ENCODE data around the gene CNDP2.

The CNDP2 gene

GRCh38 chr18:74495581-74496507 lies at the start of gene CNDP2:
Gene CNDP2 (plus strand): TSS chr18:74496363. CDS start chr18:74499974, 3,611 bp downstream.
- DNase-seq (ENCODE audit: low read depth) = peak; percentile 98

DNA sequence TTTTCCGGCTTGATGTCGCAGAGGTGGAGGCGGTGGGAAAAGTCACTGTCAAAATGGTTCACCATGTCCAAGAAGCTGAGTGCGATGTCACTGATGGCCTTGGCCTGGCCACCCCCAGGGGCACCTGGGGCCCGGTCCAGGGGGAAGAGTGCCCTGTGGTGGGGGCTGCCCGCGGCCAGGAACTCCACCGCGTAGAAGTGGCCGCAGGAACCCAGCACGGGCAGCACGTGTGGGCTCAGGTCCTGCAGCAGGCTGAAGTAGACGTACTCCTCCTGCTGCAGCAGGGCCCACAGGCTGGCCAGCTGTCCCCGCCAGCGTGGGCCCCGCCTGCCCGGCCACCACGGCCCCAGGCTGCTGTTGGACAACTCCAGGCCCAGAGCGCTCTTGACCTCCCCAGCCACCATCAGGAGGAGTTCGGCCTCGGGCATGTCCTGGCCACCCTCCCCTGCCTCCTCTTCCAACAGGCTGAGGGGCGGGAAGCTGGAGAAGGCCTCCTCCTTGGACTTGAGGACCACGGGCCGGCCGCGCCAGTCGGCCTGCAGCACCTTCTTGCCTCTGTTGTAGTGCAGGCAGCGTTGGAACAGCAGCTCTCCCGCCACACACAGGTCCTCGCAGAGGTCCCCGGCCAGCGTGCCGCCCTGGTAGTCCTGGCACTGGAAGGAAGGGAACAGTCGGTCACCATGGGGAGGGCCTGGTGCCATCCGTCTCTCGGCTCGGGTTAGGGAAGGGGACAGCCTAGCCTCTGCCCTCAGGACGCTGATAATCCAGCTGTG lies 49.3 kb upstream of the CNDP2 start:
- no peak for DNase-seq (ENCODE audit: low read depth)

DNA sequence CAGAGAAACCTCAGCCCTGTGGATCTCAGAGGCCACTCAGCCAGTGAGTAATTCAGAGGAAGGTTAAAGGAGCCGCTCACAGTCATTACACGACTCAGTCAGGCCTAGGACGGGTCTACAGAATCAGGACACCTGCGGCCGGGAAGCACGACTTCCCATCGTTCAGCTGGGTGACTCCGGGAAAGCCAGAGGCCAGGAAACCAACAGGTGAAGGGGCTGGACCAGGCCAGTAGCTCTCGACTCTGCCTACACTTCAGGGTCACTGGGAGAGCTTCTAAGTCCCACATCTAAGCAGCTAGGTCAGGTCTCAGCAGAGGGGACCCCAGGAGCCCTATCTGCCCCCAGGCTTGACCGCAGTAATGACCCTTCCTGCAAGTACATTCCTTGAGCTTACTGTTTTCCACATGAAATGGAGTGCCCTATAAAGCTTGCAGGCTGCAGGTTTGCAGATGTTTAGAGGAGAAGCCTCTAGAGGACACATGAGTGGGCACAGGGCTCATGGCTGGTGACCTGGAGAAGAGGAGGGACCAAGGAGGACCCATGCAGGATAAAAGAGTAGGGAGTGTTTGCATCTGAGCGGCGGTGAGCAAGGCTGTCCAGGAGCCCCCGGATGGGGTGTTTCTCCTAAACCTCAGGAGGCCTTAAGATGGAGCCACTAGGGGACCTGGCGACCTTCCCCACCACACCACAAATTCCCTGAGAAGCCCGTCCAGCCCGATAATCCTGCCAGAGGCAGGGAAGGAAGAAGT lies 48.6 kb upstream of the CNDP2 start:
- no peak for DNase-seq (ENCODE audit: low read depth)

- no peak for DNase-seq (ENCODE audit: low read depth)
Measured at GRCh38 chr18:74450626-74451025, 45.5 kb upstream of the CNDP2 start.

DNA sequence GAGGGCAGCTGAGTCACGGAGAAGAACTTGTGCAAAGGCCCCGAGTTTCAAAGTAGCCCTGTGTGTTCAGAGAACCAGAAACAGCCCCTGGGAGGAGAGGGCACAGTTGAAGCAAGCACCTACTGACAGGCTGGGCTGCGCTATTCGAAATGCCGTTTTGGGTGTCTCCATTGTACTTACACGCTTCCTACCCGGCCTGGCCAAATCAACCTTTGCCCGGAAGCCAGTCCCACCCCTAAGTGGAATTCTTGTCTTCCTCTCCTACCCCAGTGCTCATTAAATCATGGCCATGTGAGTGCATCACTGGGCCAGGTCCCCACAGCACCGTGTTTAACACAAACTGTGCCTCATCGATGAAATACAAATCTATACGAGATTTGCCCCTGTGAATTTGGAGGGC lies 45.0 kb upstream of the CNDP2 start:
- DNase-seq (ENCODE audit: low read depth) = no peak

GRCh38 chr18:74453016-74453566 lies 43.1 kb upstream of the CNDP2 start:
- DNase-seq (ENCODE audit: low read depth) = no peak

GRCh38 chr18:74453642-74454198 lies 42.4 kb upstream of the CNDP2 start:
- no peak for DNase-seq (ENCODE audit: low read depth)

DNA sequence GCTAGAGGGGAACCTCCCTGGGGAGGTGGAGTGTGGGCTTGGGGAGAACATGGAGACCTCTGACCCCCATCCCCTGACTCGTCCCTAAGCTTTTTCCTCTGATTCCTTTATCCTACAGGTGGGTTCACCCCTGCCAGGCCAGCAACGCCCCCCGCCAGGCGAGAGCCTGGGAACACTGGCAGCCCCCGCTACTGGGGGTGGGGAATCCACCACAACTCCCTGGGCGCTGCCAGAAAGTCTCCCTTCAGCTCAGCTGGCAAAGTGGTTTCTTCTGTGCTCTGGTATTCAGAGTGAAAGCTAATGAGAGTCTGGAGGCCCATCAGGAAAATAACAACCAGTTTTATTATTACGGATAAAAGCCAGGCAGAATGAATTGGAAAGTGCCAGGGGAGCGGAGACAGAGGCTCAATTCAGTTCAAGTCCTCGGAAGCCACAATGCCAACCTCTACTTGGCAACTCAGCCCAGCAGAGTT lies 41.8 kb upstream of the CNDP2 start:
- no peak for DNase-seq (ENCODE audit: low read depth)

DNA sequence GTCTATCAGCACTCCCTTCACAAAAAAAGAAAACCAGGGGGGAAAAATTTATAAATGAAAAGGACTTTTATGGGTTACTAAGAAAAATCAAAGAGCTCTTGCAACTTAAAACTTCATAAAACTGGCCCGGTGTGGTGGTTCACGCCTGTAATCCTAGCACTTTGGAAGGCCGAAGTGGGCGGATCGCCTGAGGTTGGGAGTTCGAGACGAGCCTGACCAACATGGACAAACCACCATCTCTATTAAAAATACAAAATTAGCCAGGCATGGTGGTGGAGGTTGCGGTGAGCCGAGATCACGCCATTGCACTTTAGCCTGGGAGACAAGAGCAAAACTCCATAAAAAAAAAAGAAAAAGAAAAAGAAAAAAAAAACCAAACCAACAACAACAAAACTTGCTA lies 40.8 kb upstream of the CNDP2 start:
- no peak for DNase-seq (ENCODE audit: low read depth)

DNA sequence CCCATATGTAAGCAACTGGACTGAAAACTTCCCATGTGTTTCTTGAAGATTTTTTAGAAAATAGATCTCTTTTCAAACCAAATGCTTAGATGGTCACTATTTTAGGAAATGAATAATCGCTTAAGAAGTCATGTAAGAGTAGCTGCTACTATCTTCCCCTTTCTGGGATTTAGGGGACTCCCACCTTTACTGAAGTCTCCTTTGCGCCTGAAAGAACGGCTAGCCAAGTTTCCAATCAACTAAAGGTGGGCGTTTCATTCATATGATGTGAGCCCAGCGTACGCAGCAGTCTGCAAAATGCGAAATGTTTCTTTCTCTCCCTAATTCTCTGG lies 40.2 kb upstream of the CNDP2 start:
- no peak for DNase-seq (ENCODE audit: low read depth)

DNA sequence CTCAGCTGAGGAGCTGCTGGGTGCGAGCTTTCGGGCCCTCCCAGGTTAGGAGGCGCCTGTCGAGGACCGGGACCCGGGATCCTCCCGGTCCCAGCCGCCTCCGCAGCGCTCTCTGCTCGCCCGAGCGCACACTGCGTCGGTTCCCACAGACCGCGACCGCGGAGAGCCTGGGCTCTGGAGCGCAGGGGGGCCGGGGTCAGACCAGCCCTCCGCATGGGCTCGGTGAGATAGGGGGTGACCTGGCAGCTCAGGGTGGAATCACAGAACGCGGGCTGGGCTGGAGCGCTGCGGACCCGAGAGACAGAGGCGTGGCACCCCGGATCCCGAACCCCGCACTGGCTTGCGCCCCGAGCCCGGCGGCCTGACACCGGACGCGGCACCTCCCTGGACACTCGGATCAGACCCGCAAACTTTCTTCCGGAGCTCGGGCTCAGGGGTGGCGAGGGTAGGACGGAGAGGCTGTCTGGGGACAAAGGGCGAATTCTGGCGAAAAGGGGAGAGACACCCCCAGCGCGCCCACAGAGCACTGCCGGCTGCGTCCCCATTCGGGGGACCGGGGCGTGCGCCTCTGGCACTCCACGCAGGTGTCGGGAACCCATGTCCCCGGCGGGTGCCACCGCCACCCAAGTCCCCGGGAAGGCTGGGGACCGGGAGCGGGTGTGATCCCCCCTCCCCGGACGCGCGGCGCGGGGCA lies 39.7 kb upstream of the CNDP2 start:
- DNase-seq (ENCODE audit: low read depth) = no peak

DNA sequence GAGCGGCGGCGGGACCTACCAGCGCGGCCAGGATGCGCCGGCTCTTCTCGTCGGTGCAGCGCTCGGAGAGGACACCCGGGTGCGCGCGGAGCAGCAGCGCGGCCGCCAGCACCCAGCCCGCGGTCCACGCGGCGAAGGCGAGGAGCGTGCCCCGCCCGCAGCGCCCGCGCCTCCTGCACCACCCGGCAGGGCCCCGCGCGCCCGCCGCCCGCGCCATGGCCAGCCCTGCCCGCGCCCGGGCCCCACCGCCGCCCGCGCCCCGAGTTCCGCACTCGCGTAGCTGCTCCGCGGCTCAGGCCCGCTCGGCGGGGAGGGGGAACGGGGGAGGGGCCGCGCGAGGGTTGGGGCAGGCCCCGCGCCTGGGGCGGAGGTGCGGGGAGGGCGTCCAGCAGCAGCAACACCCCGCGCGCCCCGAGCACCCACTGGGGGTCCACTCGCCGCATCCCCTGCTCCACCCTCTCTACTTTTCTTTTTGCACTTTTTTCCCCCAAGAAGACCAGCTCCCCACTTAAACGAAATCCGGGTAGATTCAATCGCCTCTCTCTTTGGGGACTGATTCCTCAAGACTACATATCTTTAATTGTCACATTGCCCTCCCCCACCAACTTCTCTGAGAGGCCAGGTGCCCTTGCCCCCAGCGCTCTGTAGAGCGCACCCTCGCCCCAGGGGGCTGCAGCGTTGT lies 39.0 kb upstream of the CNDP2 start, which contains the start of gene DIPK1C:
Gene DIPK1C (minus strand): TSS at position 266 of the 682 bp plus-strand sequence. CDS start 49 bp downstream, at position 217.
- no peak for DNase-seq (ENCODE audit: low read depth)

- no peak for DNase-seq (ENCODE audit: low read depth)
Measured at GRCh38 chr18:74457725-74458421, 38.3 kb upstream of the CNDP2 start.

DNA sequence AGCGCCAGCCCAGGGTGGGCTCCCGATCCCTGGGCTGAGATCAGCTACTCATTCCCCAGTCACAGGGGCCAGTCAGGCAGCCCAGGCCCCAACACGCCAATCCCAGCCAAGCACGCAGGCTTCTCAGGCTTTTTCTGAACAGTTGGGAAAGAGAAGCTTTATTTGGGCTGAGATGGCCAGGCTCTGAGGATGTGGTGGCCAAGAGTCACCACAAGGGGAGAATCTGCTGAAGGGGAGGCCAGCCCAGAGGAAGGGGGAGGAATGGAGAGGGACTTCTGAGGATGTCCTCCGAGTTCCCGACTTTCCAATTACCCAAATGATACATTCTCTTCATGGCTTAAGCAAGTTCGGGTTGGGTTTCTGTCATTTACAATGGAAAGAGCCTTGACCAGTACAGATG lies 36.3 kb upstream of the CNDP2 start:
- no peak for DNase-seq (ENCODE audit: low read depth)

DNA sequence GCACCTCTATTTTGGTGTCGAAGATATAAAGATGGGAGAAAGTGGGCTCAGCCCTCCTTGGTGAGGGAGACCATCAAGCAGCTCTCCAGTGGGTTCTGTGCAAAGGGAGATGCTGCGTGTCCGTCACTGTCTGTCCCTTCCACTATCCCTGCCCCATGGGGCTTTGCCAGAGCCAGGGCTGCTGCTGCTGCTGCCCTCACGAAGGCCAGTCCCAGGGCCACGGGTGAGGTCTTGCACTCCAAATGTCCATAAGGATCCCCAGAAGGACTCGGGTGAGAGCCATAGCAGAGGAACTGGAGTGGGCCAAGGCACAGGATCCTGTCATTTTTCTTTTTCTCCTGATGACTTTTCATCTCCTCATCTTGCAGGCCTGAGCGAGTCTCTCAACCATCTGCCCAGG lies 35.3 kb upstream of the CNDP2 start:
- DNase-seq (ENCODE audit: low read depth) = no peak

GRCh38 chr18:74463254-74463653 lies 32.9 kb upstream of the CNDP2 start:
- DNase-seq (ENCODE audit: low read depth) = no peak

GRCh38 chr18:74463983-74464382 lies 32.2 kb upstream of the CNDP2 start:
- no peak for DNase-seq (ENCODE audit: low read depth)

DNA sequence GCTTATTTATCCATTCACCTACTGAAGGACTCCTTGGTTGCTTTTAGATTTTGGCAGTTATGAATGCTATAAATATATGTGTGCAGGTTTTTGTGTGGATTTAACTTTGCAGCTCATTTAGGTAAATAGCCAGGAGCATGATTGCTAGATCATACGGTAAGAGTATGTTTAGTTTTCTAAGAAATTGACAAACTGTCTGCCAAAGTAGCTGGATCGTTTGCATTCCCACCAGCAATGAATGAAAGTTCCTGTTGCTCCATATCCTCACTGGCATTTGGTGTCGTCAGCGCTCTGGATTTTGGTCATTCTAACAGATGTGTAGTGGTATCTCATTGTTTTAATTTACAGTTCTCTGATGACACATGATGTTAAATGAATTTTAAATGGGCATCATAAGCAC lies 30.4 kb upstream of the CNDP2 start:
- DNase-seq (ENCODE audit: low read depth) = no peak

GRCh38 chr18:74468547-74469061 lies 27.6 kb upstream of the CNDP2 start:
- no peak for DNase-seq (ENCODE audit: low read depth)

DNA sequence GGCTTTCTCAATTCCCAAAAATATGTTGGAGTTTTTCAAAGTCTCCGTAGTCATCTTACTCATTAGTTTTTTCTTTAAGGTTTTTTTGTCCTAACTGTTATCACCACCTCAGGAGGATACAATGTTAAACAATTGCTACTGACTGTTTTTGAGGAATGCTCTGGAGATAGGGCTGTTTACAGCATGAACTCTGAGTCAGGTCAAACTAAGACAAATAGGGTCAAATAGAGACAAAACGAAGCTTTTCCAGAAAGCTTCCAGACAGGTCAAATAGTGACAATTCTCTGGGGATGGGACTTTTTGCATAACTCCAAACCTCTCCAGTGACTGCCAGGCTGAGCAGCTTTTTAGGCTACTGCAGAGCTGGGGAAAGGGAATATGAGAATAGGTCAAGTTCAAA lies 23.9 kb upstream of the CNDP2 start:
- DNase-seq (ENCODE audit: low read depth) = no peak
